Measurements from ENCODE around the gene ARMC12. TPM values are rescaled to one million over a fixed set of nuclear protein-coding genes. Genes with fewer than 3 reads are reported as not detected.

ARMC12 gene
- total and polyA plus RNA-seq, 2 experiments from 2014 or later, result 0.90 to 0.94 TPM

GRCh38 chr6:35724059-35724458, 12.8 kb upstream of the ARMC12 start (continued):
- TF ChIP-seq, protein P1, sequence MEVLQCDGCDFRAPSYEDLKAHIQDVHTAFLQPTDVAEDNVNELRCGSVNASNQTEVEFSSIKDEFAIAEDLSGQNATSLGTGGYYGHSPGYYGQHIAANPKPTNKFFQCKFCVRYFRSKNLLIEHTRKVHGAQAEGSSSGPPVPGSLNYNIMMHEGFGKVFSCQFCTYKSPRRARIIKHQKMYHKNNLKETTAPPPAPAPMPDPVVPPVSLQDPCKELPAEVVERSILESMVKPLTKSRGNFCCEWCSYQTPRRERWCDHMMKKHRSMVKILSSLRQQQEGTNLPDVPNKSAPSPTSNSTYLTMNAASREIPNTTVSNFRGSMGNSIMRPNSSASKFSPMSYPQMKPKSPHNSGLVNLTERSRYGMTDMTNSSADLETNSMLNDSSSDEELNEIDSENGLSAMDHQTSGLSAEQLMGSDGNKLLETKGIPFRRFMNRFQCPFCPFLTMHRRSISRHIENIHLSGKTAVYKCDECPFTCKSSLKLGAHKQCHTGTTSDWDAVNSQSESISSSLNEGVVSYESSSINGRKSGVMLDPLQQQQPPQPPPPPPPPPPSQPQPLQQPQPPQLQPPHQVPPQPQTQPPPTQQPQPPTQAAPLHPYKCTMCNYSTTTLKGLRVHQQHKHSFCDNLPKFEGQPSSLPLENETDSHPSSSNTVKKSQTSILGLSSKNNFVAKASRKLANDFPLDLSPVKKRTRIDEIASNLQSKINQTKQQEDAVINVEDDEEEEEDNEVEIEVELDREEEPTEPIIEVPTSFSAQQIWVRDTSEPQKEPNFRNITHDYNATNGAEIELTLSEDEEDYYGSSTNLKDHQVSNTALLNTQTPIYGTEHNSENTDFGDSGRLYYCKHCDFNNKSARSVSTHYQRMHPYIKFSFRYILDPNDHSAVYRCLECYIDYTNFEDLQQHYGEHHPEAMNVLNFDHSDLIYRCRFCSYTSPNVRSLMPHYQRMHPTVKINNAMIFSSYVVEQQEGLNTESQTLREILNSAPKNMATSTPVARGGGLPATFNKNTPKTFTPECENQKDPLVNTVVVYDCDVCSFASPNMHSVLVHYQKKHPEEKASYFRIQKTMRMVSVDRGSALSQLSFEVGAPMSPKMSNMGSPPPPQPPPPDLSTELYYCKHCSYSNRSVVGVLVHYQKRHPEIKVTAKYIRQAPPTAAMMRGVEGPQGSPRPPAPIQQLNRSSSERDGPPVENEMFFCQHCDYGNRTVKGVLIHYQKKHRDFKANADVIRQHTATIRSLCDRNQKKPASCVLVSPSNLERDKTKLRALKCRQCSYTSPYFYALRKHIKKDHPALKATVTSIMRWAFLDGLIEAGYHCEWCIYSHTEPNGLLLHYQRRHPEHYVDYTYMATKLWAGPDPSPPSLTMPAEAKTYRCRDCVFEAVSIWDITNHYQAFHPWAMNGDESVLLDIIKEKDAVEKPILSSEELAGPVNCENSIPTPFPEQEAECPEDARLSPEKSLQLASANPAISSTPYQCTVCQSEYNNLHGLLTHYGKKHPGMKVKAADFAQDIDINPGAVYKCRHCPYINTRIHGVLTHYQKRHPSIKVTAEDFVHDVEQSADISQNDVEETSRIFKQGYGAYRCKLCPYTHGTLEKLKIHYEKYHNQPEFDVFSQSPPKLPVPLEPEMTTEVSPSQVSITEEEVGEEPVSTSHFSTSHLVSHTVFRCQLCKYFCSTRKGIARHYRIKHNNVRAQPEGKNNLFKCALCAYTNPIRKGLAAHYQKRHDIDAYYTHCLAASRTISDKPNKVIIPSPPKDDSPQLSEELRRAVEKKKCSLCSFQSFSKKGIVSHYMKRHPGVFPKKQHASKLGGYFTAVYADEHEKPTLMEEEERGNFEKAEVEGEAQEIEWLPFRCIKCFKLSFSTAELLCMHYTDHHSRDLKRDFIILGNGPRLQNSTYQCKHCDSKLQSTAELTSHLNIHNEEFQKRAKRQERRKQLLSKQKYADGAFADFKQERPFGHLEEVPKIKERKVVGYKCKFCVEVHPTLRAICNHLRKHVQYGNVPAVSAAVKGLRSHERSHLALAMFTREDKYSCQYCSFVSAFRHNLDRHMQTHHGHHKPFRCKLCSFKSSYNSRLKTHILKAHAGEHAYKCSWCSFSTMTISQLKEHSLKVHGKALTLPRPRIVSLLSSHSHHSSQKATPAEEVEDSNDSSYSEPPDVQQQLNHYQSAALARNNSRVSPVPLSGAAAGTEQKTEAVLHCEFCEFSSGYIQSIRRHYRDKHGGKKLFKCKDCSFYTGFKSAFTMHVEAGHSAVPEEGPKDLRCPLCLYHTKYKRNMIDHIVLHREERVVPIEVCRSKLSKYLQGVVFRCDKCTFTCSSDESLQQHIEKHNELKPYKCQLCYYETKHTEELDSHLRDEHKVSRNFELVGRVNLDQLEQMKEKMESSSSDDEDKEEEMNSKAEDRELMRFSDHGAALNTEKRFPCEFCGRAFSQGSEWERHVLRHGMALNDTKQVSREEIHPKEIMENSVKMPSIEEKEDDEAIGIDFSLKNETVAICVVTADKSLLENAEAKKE (CRISPR knock-in tag; IDR thresholded peaks at IDR 0.05), result no peak
- TF ChIP-seq EZH2phosphoT487 (IDR thresholded peaks at IDR 0.05; ENCODE audit: unreplicated experiment), result no peak
- TF ChIP-seq EZH2 (IDR thresholded peaks at IDR 0.05; ENCODE audit: low read depth, unreplicated experiment), result no peak

GRCh38 chr6:35724471-35724870, 12.4 kb upstream of the ARMC12 start:
- no peak overlapping the region for H3K4me2 ChIP-seq
- Mint-ChIP-seq H3K4me3 (no peak overlapping the region), H3K4me1 (peaks cover 56% of the 10 kb centered on the region), H3K27ac (no peak overlapping the region), H3K27me3 (ENCODE audit: insufficient read depth, low read depth, poor library complexity) (peaks cover 30% of the 10 kb centered on the region), H3K9me3 (no peaks in the 10 kb centered on the region), H3K36me3 (ENCODE audit: low read depth) (no peaks in the 10 kb centered on the region; the same call in 2 of the 3 replicates)
- ATAC-seq (no peak), DNase-seq (ENCODE audit: low spot score) (no peak)
- no peaks in the 10 kb centered on the region for H4K20me1 ChIP-seq (replicated peaks; ENCODE audit: insufficient read depth)
- H3K36me3 ChIP-seq (ENCODE audit: insufficient read depth), result no peaks in the 10 kb centered on the region
- no peak overlapping the region for H3K27ac ChIP-seq (ENCODE audit: low read depth)
- no peaks in the 10 kb centered on the region for H3K9me2 ChIP-seq (ENCODE audit: insufficient read depth)
- H3K4me1 ChIP-seq (ENCODE audit: insufficient read depth), result peaks cover 39% of the 10 kb centered on the region
- H3K27me3 ChIP-seq (ENCODE audit: insufficient read depth), result peaks cover 19% of the 10 kb centered on the region
- H2AFZ ChIP-seq, result no peak overlapping the region
- peaks cover 14% of the 10 kb centered on the region for H3F3A ChIP-seq (replicated peaks; ENCODE audit: low read depth)
- H3K79me2 ChIP-seq (replicated peaks; ENCODE audit: insufficient read depth), result no peaks in the 10 kb centered on the region
- no peak overlapping the region for H3K4me3 ChIP-seq
- no peak for TF ChIP-seq EZH2 (IDR thresholded peaks at IDR 0.05; ENCODE audit: low read depth, unreplicated experiment)
- no peak for TF ChIP-seq ETS1 (IDR thresholded peaks at IDR 0.05)
- no peak for TF ChIP-seq JUNB (IDR thresholded peaks at IDR 0.05; ENCODE audit: unreplicated experiment)
- no peak for TF ChIP-seq ZNF114 (CRISPR knock-in tag; IDR thresholded peaks at IDR 0.05)
- TF ChIP-seq REST (IDR thresholded peaks at IDR 0.05; ENCODE audit: unreplicated experiment), result no peak
- no peak for TF ChIP-seq CREB1 (CRISPR knock-in tag; IDR thresholded peaks at IDR 0.05; ENCODE audit: low read depth)
- TF ChIP-seq, protein P2, sequence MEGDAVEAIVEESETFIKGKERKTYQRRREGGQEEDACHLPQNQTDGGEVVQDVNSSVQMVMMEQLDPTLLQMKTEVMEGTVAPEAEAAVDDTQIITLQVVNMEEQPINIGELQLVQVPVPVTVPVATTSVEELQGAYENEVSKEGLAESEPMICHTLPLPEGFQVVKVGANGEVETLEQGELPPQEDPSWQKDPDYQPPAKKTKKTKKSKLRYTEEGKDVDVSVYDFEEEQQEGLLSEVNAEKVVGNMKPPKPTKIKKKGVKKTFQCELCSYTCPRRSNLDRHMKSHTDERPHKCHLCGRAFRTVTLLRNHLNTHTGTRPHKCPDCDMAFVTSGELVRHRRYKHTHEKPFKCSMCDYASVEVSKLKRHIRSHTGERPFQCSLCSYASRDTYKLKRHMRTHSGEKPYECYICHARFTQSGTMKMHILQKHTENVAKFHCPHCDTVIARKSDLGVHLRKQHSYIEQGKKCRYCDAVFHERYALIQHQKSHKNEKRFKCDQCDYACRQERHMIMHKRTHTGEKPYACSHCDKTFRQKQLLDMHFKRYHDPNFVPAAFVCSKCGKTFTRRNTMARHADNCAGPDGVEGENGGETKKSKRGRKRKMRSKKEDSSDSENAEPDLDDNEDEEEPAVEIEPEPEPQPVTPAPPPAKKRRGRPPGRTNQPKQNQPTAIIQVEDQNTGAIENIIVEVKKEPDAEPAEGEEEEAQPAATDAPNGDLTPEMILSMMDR (conservative IDR thresholded peaks at IDR 0.05; ENCODE audit: low read depth in 2 of 2), result no peak
- TF ChIP-seq POLR2AphosphoS5 (IDR thresholded peaks at IDR 0.05; ENCODE audit: low read depth), result no peak
- TF ChIP-seq ZNF331 (CRISPR knock-in tag; IDR thresholded peaks at IDR 0.05; ENCODE audit: low read depth), result no peak
- no peak for TF ChIP-seq NANOG (IDR thresholded peaks at IDR 0.05; ENCODE audit: borderline replicate concordance)
- no peak for TF ChIP-seq EZH2phosphoT487 (IDR thresholded peaks at IDR 0.05; ENCODE audit: unreplicated experiment)
- TF ChIP-seq STAT1 (IDR thresholded peaks at IDR 0.05; ENCODE audit: unreplicated experiment), result no peak
